MCF 10A (cell line): ENCODE measurements around the gene FASTKD3. TPM values are rescaled to one million over a fixed set of nuclear protein-coding genes. Genes with fewer than 3 reads are reported as not detected.
A peak's percentile ranks its signal among the peaks of the same experiment; 100 is the strongest.

Experiments used
- BruUV-seq: library from RNA; stranded (reverse); fragments of 400-500 nt; replicated peaks from 2 replicates; lab custom pipeline; 2021; lab: Mats Ljungman, UMichigan
- CTCF ChIA-PET: fragments of 300-600 bp; sonication (Branson Sonifier 250); formaldehyde crosslinking; extraction: SDS; loops from one replicate; lab custom pipeline; 2021; ENCODE audit warnings: antibody characterized with exemption, inconsistent platforms; lab: Yijun Ruan, JAX
- POLR2A ChIA-PET: fragments of 300-600, 350-650 bp; sonication (Branson Sonifier 250); formaldehyde crosslinking; extraction: SDS; loops from one replicate; lab custom pipeline; 2020; ENCODE audit warnings: antibody characterized with exemption, inconsistent platforms; lab: Yijun Ruan, JAX
- DNase-seq: peaks from one replicate; pipeline ENCODE4 v3.0.0-alpha.2; 2018; ENCODE audit not compliant: unreplicated experiment
- H3K27ac Mint-ChIP-seq: one replicate; pipeline ENCODE4 v1.8.0; 2022; ENCODE audit warnings: mild to moderate bottlenecking, low read depth, mixed read lengths; ENCODE audit not compliant: unreplicated experiment
- H3K27me3 Mint-ChIP-seq: one replicate; pipeline ENCODE4 v1.8.0; 2022; ENCODE audit warnings: mixed read lengths; ENCODE audit not compliant: insufficient read depth, unreplicated experiment
- H3K36me3 Mint-ChIP-seq: one replicate; pipeline ENCODE4 v1.8.0; 2022; ENCODE audit warnings: mild to moderate bottlenecking, moderate library complexity, mixed read lengths; ENCODE audit not compliant: insufficient read depth, unreplicated experiment
- H3K4me1 Mint-ChIP-seq: one replicate; pipeline ENCODE4 v1.8.0; 2022; ENCODE audit warnings: mixed read lengths; ENCODE audit not compliant: insufficient read depth, unreplicated experiment
- H3K4me3 Mint-ChIP-seq: one replicate; pipeline ENCODE4 v1.8.0; 2022; ENCODE audit warnings: mild to moderate bottlenecking, moderate library complexity, mixed read lengths; ENCODE audit not compliant: unreplicated experiment
- H3K9me3 Mint-ChIP-seq: one replicate; pipeline ENCODE4 v1.8.0; 2022; ENCODE audit warnings: mixed read lengths; ENCODE audit not compliant: unreplicated experiment
- intact Hi-C: fragments of 100-400 bp; cut with micrococcal nuclease; formaldehyde crosslinking; loops from 2 replicates; pipeline ENCODE4 v1.14.1; 2022
- total RNA-seq: library from RNA; stranded (reverse); gene quantifications from 2 replicates; pipeline ENCODE4 v1.2.3, GENCODE V29; 2022
- TF ChIP-seq, protein P1 (sequence below): fragments of 200-600 bp; IDR thresholded peaks from one replicate; pipeline ENCODE4 v1.8.0; 2022; ENCODE audit warnings: antibody characterized with exemption, mild to moderate bottlenecking; ENCODE audit not compliant: unreplicated experiment

FASTKD3 gene
- total RNA-seq, 1 experiment from 2014 or later = 7.8 TPM

DNA sequence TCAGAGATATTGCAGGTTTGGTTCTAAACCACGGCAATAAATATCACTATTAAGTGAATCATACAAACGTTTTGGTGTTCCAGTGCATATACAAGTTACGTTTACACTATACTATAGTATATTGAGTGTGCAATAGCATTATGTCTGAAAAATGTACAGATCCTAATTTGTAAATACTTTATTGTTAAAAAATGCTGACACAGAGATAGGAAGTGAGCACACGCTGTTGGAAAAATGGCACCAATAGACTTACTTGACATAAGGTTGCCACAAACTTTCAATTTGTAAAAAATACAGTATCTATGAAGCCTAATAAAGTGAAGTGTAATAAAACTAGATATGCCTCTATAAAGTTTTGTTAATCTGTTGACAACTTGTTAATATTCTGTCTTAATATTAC lies 33.8 kb downstream of the FASTKD3 start:
- ChIA-PET CTCF (interaction anchor here (0.6 to 1.1 kb wide), 2 partner anchors 18 to 486 kb away, joined by 3 to 4 read pairs; no protein-coding TSS in a partner anchor), POLR2A (interaction anchor here (1.7 kb wide), 1 partner anchor 34 kb away, joined by 4 read pairs; the partner anchor contains the start of genes FASTKD3 and MTRR)
- H3K36me3 Mint-ChIP-seq = no peaks in the 10 kb centered on the region

DNA sequence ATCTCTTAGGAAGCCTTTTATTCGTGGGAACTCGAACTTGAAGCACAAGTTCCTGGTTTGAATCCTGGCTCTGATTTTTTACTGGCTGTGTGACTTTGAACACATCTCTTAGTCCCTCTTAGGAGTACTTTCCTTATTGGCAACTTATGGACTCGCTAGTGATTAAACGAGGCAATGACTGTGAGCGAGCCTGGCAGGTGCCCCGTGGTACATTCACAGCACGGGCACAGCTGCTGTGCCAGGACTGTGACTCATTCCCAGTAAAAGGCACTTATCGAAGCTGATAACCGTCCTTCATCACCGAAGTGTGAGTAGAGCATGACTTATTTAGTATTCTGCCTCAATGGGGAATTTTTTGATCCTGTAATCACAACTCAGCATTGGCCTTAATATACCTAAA lies 40.6 kb downstream of the FASTKD3 start:
- ChIA-PET POLR2A (no interaction called here), CTCF (interaction anchor here (0.6 to 2.0 kb wide), 2 partner anchors 13 to 82 kb away, joined by 3 to 8 read pairs; no protein-coding TSS in a partner anchor)
- intact Hi-C loops = no loop called here
- Mint-ChIP-seq H3K27ac (no peak overlapping the region), H3K9me3 (no peaks in the 10 kb centered on the region), H3K36me3 (no peaks in the 10 kb centered on the region), H3K27me3 (peaks cover 28% of the 10 kb centered on the region), H3K4me3 (no peak overlapping the region), H3K4me1 (no peaks in the 10 kb centered on the region)
- TF ChIP-seq, protein P1, sequence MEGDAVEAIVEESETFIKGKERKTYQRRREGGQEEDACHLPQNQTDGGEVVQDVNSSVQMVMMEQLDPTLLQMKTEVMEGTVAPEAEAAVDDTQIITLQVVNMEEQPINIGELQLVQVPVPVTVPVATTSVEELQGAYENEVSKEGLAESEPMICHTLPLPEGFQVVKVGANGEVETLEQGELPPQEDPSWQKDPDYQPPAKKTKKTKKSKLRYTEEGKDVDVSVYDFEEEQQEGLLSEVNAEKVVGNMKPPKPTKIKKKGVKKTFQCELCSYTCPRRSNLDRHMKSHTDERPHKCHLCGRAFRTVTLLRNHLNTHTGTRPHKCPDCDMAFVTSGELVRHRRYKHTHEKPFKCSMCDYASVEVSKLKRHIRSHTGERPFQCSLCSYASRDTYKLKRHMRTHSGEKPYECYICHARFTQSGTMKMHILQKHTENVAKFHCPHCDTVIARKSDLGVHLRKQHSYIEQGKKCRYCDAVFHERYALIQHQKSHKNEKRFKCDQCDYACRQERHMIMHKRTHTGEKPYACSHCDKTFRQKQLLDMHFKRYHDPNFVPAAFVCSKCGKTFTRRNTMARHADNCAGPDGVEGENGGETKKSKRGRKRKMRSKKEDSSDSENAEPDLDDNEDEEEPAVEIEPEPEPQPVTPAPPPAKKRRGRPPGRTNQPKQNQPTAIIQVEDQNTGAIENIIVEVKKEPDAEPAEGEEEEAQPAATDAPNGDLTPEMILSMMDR = no peak
- DNase-seq = peak; percentile 21
- no TSS peak for BruUV-seq

More for the DNA sequence above, 33.8 kb downstream of the FASTKD3 start:
- Mint-ChIP-seq H3K4me3 (no peak overlapping the region), H3K4me1 (no peaks in the 10 kb centered on the region), H3K27ac (no peak overlapping the region), H3K27me3 (no peaks in the 10 kb centered on the region), H3K9me3 (no peaks in the 10 kb centered on the region)
- no peak for DNase-seq
- BruUV-seq = no TSS peak
- intact Hi-C loops = no loop called here
- TF ChIP-seq, protein P1 = no peak

DNA sequence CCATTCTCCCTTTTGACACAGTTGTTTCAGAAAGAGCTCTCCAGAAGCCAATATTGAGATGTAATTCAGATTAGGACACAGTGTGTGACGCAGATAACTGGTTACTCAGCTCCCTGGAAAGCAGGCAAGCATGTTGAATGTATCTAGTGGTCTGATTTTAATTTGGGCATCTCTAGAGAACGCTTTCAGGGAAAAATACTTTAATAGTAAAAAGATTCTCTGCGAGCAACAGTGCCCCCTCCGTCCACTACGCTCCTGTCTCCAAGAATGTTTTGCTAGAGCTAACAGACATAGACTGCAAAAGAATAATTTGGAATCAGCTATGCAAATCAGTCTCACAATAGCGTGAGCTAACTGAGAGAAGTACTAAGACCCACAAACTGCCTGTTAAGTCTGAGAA lies 41.2 kb downstream of the FASTKD3 start:
- intact Hi-C loops = no loop called here
- peaks cover 35% of the 10 kb centered on the region for H3K27me3 Mint-ChIP-seq
- H3K4me3 Mint-ChIP-seq = no peak overlapping the region
- H3K27ac Mint-ChIP-seq = no peak overlapping the region
- no peak for DNase-seq
- no peaks in the 10 kb centered on the region for H3K36me3 Mint-ChIP-seq
- H3K9me3 Mint-ChIP-seq = no peaks in the 10 kb centered on the region
- ChIA-PET POLR2A (no interaction called here), CTCF (interaction anchor here (0.6 kb wide), 1 partner anchor 81 kb away, joined by 3 read pairs; no protein-coding TSS in a partner anchor)
- BruUV-seq = no TSS peak
- TF ChIP-seq, protein P1 = no peak
- H3K4me1 Mint-ChIP-seq = no peaks in the 10 kb centered on the region

DNA sequence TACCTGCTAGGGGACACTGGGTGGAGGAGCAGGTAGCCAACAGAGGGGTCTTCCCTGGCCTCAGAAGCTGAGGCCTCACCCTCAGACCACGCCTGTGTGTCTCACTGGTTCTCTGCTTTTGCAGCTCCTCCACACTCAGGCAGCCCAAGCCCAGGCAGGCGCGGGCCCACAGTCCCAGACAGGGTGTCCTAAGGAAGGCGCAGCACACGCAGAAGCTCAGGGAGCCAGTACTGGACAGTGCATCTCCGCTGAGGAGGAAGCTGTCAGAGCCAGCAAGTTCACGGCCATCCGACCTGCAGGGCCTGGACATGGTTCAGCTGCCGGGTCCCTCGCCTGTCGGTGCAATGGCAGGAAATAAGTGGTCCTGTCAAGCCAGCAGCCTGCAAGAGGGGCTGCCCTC lies 43.2 kb downstream of the FASTKD3 start:
- POLR2A ChIA-PET = no interaction called here
- no TSS peak for BruUV-seq
- TF ChIP-seq, protein P1 = no peak
- CTCF ChIA-PET = interaction anchor here (0.6 to 2.3 kb wide), 3 partner anchors 10 to 1056 kb away, joined by 3 to 9 read pairs (median 4); no protein-coding TSS in a partner anchor
- H3K9me3 Mint-ChIP-seq = no peaks in the 10 kb centered on the region
- DNase-seq = no peak
- H3K4me3 Mint-ChIP-seq = no peak overlapping the region
- intact Hi-C loops = no loop called here
- H3K36me3 Mint-ChIP-seq = no peaks in the 10 kb centered on the region
- peaks cover 53% of the 10 kb centered on the region for H3K27me3 Mint-ChIP-seq
- H3K27ac Mint-ChIP-seq = no peak overlapping the region
- H3K4me1 Mint-ChIP-seq = no peaks in the 10 kb centered on the region
